NCI-H774 (cell line): Measurements from ENCODE around the gene CADPS.

Experiments used
- DNase-seq: peaks from one replicate; lab custom pipeline; 2025; lab: John Stamatoyannopoulos, UW

CADPS gene

DNA sequence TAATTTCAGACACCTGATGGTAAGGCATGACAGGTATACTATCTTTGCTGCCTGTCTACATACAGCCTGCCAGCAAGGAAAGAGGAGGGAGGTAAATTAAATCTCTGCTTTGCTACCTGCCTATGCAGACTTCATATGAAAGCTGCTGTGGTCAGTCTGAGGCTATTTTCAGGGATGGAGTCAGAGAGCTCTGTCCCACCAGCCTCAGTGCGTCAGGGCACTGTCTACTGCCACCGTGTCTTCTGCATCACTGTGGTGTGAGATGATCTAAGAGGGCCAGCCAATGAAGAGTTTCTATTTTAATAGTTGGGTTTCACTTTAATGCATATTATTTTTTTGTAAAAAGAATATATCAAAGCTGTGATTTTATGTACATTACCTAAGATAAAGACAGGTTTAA is 125.6 kb downstream of the CADPS start:
- DNase-seq: no peak

DNA sequence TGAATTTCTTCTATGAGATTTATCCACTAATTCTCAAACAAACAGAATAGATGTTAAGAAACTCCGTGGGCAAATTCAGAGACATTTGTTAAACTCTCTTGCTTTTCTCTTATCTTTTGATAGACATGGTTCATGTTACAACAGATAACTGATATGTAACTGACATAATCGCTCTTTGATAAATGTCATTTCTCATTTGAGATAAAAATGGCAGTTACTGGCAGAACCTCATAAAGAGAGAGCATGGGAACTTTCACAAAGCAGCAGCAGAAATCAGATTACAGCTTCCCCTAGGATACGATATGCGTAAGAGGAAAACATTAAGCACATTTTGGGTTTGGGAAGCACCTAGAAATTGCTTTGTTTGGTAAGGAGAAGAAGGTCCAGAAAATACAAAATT is 126.1 kb downstream of the CADPS start:
- no peak for DNase-seq

DNA sequence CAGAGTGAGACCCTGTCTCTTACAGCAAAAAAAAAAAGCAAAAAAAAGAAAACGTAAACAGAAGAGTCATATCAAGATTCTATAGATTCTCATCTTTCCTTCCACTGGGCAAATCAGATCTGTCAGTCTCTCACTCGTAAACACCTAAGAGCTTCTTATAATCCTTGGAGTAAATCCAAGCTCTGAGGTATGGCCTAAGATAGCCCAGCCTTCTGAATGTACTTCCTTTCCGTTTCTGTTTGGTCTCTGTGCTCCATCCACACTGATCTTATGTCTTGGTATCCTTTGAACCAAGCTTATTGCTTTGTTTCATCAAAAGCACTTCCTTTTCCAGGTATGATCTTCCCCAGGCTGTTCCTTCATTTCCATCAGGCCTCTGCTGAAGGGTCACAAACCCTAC is 137.8 kb downstream of the CADPS start:
- DNase-seq: no peak

DNA sequence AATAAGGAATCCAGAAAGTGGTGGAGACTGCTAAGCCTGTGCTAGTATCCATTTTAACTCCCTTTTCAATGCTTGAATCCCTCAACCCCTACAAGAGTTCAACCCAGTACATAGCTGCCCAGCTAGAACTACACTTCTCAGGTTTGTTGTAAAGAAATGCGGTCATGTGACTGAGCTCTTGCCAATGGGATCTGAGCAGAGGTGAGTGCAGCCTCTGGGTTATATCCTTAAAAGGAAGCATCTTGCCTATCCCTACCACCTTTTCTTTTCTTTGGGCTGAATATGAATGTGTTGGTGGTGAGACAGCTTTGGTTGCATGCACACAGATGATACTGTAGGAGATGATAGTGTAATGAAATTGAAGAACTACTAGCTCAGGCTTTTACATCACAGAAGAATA is 139.7 kb downstream of the CADPS start:
- DNase-seq: no peak

DNA sequence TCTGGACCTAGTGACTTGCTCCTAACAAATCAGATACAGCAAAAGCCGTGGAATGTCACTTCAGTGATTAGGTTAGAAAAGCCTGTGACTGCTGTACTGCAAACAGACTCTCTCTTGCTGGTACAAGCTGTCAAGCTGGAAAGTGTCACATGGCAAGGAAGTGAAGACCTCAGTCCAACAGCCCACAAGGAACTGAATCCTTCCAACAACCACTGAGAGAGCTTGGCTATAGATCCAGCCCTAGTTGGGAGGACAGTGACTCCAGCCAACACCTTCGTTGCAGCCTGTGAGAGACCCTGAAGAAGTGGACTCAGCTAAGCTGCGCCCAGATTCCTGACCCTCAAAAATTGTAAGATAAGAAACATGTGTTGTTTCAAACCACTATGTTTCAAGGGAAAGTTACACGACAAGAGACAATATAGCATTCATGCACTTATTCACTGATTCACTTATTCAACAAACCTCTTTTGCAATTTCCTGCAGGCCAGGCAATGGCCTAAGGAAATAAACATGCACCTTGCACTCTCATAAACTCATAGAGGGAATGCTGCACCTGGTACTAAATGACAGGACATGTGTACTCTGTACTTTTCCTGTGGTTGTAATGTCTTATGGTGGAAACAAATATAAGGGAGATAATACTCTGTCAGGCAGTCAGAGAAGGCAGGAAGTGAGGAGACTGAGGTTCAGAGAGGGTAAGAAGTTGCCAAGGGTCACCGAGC is 142.9 kb downstream of the CADPS start:
- DNase-seq: no peak

DNA sequence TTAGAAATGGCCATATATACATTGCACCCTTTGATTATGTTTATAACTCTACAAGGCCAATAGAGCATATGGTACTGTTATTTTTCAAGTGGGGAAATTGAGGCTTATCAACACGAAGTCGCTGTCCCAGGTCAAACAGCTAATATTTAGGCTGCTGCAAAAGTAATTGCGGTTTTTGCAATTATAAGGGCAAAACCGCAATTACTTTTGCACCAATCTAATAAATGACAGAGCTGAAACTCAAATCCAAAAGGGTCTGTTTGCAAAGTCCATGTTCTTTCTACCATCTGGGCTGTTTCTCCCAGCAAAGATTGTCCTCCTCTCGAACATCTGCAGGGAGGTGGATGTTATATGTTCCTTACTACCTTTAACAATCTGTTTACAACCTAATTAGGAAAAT is 147.2 kb downstream of the CADPS start:
- DNase-seq: no peak

DNA sequence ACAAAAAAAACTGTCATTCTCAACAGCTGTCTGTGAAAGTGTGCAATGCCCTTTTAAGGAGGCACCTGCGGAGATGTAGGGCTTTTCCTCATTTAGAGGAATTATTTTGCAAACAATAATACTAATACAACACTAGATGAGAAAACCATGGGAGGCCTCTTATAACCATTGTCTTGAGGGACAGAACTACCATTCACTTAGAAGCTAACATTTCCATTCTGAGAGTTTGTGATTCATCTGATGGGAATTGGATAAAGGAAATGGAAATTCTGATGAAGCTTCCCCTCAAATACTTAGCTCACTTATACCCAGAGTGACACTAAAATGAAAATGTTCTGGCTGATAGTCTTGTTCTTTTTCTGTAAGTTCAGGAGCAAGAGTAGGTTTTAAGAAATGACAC is 147.7 kb downstream of the CADPS start:
- DNase-seq: no peak

GRCh38 chr3:62724503-62724902 is 150.7 kb downstream of the CADPS start:
- no peak for DNase-seq

DNA sequence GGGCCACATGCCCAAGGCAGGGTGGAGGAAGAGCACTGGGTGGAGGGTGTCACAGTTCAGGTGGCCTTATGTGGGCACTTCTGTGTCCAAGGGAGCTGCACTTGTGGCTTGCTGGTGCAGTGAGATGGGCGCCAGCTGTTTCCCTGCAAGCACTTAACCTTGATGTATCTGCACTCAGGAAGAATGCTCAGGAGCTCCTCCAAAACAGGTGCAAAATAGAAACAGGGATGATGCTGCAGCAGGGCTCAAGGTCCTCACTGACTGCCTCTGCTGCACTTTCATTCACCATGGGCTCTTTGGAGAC is 151.3 kb downstream of the CADPS start:
- no peak for DNase-seq

DNA sequence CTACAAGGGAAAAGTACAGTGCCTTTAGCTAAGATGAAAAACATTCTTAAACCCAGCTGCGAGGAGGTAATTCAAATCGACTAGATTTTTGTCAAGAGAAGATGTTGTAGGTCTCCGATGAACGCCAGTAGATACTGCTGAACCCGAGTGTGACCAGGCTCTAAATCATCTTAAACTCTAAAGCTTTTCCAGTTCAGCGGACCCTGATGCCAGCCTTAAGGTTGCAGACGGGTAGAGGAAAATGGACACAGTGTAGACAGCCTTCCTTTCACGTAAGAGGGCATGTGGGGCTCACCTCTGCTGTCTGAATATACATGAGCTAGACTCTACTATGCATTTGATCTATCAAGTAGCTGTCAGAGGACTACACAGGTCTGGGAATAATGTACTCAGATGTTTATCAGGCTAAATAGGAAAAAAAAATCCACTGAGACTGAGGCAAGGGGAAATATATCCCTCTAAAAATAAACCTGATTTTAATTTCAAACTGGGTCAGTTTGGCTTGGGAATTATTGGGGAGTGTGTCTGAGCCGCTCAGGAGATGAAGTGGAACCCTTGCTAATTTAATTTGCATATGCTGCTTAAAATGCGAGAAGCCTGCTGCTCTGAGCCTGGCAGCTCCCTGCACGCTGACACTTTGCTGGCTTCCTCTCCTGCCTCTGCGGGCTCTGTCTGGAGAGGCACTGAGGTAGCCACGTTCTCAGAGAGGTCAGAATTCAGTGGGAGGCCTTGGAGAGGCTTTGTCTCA is 151.9 kb downstream of the CADPS start:
- DNase-seq: no peak

DNA sequence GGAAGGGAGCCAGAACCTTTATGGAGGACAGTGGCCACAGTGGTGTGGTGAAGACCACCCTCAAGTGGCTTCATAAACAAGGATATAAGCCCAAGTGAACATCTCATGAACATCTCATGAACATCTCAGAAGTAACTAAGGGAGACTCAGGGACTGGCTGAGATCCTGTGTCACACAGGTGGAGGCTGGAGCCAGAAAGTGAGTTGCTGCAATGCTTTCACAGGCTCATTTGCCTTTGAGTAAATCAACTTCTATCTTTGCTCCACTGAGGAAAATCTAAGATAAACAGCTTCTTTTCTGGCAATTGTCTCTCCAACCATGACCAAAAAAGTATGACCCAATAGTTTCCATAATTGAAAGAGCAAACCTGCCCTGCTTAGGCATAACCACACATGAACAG is 152.9 kb downstream of the CADPS start:
- DNase-seq: no peak

DNA sequence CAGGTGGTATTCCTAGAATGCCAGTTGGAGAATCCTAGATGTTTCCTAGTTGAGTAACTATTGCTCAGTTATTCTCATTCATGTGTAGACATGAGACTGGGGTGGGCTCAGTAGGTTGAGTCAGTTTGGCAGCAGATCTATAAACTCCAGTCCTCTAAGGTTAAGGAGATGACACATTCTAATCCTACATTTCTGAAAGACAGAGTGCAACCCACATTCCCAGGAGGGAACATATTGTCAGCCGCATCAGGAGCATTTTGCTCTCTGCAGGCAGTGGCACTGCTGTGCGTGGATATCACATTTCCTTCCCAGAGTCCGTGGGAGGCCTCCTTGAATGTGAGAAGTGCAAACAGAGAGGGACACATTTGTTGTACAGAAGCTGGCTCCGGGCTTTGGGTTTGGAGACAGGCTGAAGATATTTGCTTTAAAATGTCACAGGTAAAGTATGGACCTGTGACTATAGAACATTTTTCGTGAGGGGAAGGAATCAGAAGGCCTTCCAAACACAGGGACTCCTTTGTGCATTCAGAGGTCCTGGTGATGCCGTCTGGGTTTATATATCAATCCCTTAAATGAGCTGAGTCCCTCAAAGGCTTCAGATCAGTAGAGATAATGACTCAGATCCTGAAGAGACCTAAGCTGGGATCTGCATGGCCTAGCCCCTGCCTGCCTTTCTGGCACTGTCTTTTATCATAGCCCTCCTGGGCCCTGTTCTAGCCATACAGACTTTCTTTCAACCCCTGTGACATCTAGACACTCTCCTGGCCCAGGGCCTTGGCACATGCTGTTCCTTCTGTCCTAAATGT is 156.5 kb downstream of the CADPS start:
- no peak for DNase-seq

DNA sequence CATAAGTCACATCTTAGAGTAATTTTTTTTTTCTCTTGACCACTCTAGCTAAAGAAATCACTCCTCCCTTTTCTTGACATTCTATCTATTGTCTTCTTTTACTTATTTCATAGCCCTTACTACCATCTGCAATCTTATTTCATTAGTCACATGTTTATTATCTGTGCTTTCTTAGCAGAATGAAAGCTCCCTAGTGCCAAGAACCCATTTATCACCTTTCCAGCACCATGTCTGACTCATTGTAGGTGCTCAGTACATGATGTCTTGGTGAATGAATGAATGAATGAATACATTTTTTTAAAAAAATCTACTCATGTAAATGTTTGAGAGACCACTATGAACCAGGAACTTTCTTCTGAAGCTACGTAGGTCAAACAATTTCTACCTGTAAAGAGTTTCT is 157.2 kb downstream of the CADPS start:
- DNase-seq: no peak

DNA sequence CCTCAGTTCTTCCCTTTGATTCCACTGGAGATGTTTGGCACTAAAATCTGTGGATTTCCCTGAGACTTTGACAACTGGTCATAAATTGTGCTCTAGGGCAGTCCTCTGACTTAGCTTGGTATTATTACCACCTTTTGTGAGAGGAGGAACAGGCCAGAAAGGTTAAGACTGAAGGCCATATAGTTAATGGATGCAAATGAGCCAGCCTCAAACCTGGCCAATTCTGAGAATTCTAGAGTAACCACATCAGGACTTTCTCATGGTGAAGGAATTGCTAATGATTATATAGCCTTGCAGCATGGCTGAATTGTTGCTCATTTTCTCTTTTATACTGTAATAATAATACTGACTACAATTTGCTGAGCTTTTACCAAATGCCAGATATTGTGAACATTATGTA is 162.5 kb downstream of the CADPS start:
- no peak for DNase-seq

DNA sequence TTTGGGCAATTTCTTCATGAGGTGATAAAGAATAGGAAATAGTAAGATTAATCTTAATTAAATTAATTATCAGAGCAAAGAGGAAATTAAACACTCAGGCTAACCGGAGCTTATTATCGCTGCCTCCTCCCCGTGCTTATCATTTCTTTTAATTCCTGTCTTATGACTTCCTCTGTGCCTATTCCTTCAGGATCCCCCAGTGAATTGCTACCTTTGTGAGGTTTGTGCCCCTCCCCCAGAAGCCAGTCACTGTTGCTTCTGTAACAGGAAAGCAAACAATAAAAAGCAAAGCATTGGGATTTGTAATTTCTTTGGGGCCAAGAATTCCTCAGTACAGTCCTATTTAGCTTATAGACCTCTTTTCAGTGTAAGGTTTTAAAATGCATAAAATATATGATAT is 164.5 kb downstream of the CADPS start:
- DNase-seq: no peak

GRCh38 chr3:62708638-62709373 is 166.4 kb downstream of the CADPS start:
- no peak for DNase-seq

GRCh38 chr3:62705721-62706120 is 169.5 kb downstream of the CADPS start:
- DNase-seq: no peak

GRCh38 chr3:62703451-62704167 is 171.6 kb downstream of the CADPS start:
- DNase-seq: no peak

DNA sequence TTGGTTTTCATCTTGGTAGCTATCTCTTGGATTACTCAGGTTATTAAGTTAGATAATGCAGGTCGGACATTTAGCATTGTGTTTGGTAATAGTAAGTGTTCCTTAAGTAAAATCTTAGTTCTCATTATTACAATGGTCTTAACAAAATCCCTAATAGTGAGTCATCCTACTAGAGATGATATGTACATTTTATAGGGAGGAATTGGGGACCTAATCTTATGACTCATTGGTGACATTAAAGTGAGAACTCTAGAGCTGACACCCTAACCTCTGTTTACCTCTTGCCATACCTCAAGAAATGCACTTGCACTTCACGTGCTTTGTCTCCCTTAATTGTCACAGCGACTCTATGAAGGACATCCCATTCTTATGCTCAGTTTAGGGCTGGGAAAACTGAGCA is 174.9 kb downstream of the CADPS start:
- DNase-seq: no peak

DNA sequence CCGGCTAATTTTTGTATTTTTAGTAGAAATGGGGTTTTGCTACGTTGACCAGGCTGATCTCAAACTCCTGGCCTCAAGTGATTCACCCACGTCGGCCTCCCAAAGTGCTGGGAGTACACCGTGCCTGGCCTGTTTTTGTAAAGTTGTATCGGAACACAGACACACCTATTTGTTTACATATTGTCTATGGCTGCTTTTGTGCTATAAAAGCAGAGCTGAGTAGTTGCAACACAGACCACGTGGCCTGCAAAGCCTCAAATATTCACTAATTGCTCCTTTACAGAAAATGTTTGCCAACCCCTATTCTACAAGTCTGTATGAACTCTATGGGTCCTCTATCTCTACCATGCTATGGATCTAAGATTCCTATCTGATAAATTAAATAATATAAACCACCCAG is 175.5 kb downstream of the CADPS start:
- no peak for DNase-seq

DNA sequence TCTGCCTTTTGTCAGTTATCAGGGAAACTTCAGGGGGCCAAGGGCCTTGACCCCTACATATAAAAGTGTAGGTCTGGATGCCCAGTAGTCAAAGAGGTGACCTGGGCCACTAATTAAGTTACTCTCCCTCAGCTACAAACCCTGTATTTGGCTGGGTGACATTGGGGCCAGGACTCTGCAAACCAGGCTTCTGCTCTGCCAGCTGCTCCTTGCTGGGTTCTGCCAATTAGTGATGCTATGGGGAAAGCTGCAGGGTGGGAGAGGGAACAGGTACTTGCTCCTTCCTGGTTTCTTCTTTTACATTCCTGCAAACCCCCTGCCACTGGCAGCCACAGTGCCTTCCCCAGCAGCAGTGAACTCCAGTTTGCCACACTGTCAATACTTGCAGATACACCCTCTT is 179.2 kb downstream of the CADPS start:
- DNase-seq: no peak

GRCh38 chr3:62688812-62689211 is 186.4 kb downstream of the CADPS start:
- no peak for DNase-seq
